Activated CD4-positive, CD25-positive, alpha-beta regulatory T cell treated with anti-CD3 and anti-CD28 coated beads, Interleukin-2, amount 50 U/mL, for 72 hours (primary cell): ENCODE data around the gene S100A10.

Source experiments
- DNase-seq: peaks from one replicate; pipeline ENCODE4 v3.0.0; 2021

S100A10 gene

GRCh38 chr1:151960780-151961513, 32.7 kb downstream of the S100A10 start:
- no peak for DNase-seq

- DNase-seq, result no peak
Observed at GRCh38 chr1:151958959-151959358, 34.7 kb downstream of the S100A10 start.

- no peak for DNase-seq
Observed at GRCh38 chr1:151956957-151957497, 36.6 kb downstream of the S100A10 start.

GRCh38 chr1:151953409-151954094, 40.1 kb downstream of the S100A10 start:
- DNase-seq, result no peak

- no peak for DNase-seq
Observed at GRCh38 chr1:151952811-151953210, 40.8 kb downstream of the S100A10 start.

- no peak for DNase-seq
Observed at GRCh38 chr1:151949371-151950193, 44.1 kb downstream of the S100A10 start.

GRCh38 chr1:151948506-151948905, 45.2 kb downstream of the S100A10 start:
- no peak for DNase-seq

GRCh38 chr1:151947140-151947539, 46.5 kb downstream of the S100A10 start:
- DNase-seq, result no peak

- peak; percentile 55 for DNase-seq
Observed at GRCh38 chr1:151945725-151946722, 47.6 kb downstream of the S100A10 start.

- DNase-seq, result no peak
Observed at GRCh38 chr1:151944857-151945575, 48.6 kb downstream of the S100A10 start.

- no peak for DNase-seq
Observed at GRCh38 chr1:151944126-151944856, 49.4 kb downstream of the S100A10 start.

- DNase-seq, result no peak
Observed at GRCh38 chr1:151943591-151943990, 50.1 kb downstream of the S100A10 start.

GRCh38 chr1:151942882-151943281, 50.8 kb downstream of the S100A10 start:
- DNase-seq, result no peak

GRCh38 chr1:151940541-151940940, 53.1 kb downstream of the S100A10 start:
- no peak for DNase-seq

GRCh38 chr1:151939779-151940178, 53.9 kb downstream of the S100A10 start:
- DNase-seq, result no peak

- DNase-seq, result no peak
Observed at GRCh38 chr1:151939141-151939540, 54.5 kb downstream of the S100A10 start.

- DNase-seq, result no peak
Observed at GRCh38 chr1:151936653-151937052, 57.0 kb downstream of the S100A10 start.

- DNase-seq, result no peak
Observed at GRCh38 chr1:151935894-151936602, 57.6 kb downstream of the S100A10 start.

GRCh38 chr1:151935154-151935553, 58.5 kb downstream of the S100A10 start:
- DNase-seq, result no peak

GRCh38 chr1:151934048-151934493, 59.6 kb downstream of the S100A10 start:
- no peak for DNase-seq
